GM18951 (cell line): ENCODE measurements around the gene SARS1.
"Not testable (repeated sequence)": the region's sequence is repeated elsewhere in the genome, so short reads cannot be mapped to it uniquely, and the experiment has no call there.

Experiments
- POLR2A ChIP-seq: IDR thresholded peaks from 4 replicates; pipeline ENCODE4 v1.6.1; 2011; ENCODE audit warnings: mild to moderate bottlenecking; ENCODE audit not compliant: insufficient read length, insufficient read depth; ENCODE audit errors: extremely low read depth
- in situ Hi-C: fragments of 300-500 bp; cut with MboI; formaldehyde crosslinking; loops from one replicate; pipeline ENCODE4 v1.12.0; 2022; ENCODE audit warnings: low sequenced_read_pairs, mixed read lengths, inconsistent platforms; ENCODE audit not compliant: unreplicated experiment

SARS1 gene

GRCh38 chr1:109198745-109199144 is 15.0 kb upstream of the SARS1 start:
- TF ChIP-seq POLR2A, result no peak
- in situ Hi-C loops, result no loop called here

- no peak for TF ChIP-seq POLR2A
- in situ Hi-C loops, result no loop called here
Observed at GRCh38 chr1:109199710-109200109, 14.0 kb upstream of the SARS1 start.

- in situ Hi-C loops, result no loop called here
- TF ChIP-seq POLR2A, result no peak
Observed at GRCh38 chr1:109201123-109201703, 12.5 kb upstream of the SARS1 start.

GRCh38 chr1:109204484-109204883 is 9.2 kb upstream of the SARS1 start:
- in situ Hi-C loops, result no loop called here
- TF ChIP-seq POLR2A, result no peak

GRCh38 chr1:109206339-109206738 is 7.4 kb upstream of the SARS1 start:
- no peak for TF ChIP-seq POLR2A
- in situ Hi-C loops, result no loop called here

GRCh38 chr1:109207467-109208103 is 6.1 kb upstream of the SARS1 start:
- in situ Hi-C loops, result no loop called here

GRCh38 chr1:109208394-109208793 is 5.3 kb upstream of the SARS1 start:
- no peak for TF ChIP-seq POLR2A
- in situ Hi-C loops, result no loop called here

More at GRCh38 chr1:109207467-109208103, 6.1 kb upstream of the SARS1 start:
- TF ChIP-seq POLR2A, result no peak

- in situ Hi-C loops, result no loop called here
- no peak for TF ChIP-seq POLR2A
Observed at GRCh38 chr1:109208836-109209463, 4.8 kb upstream of the SARS1 start.

GRCh38 chr1:109210058-109210457 is 3.7 kb upstream of the SARS1 start:
- in situ Hi-C loops, result no loop called here
- TF ChIP-seq POLR2A, result no peak

GRCh38 chr1:109213345-109213823 is 334 bp upstream of the SARS1 start:
- in situ Hi-C loops, result no loop called here
- no peak for TF ChIP-seq POLR2A

- in situ Hi-C loops, result no loop called here
- no peak for TF ChIP-seq POLR2A
Observed at GRCh38 chr1:109214695-109215623, 1.2 kb downstream of the SARS1 start.

- no peak for TF ChIP-seq POLR2A
- in situ Hi-C loops, result no loop called here
Observed at GRCh38 chr1:109216662-109217061, 2.9 kb downstream of the SARS1 start.

- in situ Hi-C loops, result no loop called here
- no peak for TF ChIP-seq POLR2A
Observed at GRCh38 chr1:109218516-109218915, 4.8 kb downstream of the SARS1 start.

- in situ Hi-C loops, result not testable (repeated sequence)
Observed at GRCh38 chr1:109221201-109221600, 7.5 kb downstream of the SARS1 start.
